HCT116 (cell line): ENCODE results near the gene EXOSC10. TPM values are rescaled to one million over a fixed set of nuclear protein-coding genes. Genes with fewer than 3 reads are reported as not detected.

Source experiments
- ATAC-seq: fragments of 200-7000 bp; cut with Tn5 transposase; 2 replicates; pipeline ENCODE4 v1.9.1; 2020; ENCODE audit warnings: mild to moderate bottlenecking, moderate library complexity
- BruUV-seq: library from RNA; stranded (reverse); fragments of 400-500 nt; replicated peaks from 2 replicates; lab custom pipeline; 2021; lab: Mats Ljungman, UMichigan
- CTCF ChIA-PET: fragments of 300-600 bp; sonication (Branson Sonifier 250); formaldehyde crosslinking; loops from one replicate; lab custom pipeline; 2021; ENCODE audit warnings: antibody characterized with exemption; lab: Charles Lee
- POLR2A ChIA-PET: fragments of 300-600, 350-600 bp; sonication (Branson Sonifier 250); formaldehyde crosslinking; loops from one replicate; lab custom pipeline; 2021; ENCODE audit warnings: antibody characterized with exemption; lab: Charles Lee
- RAD21 ChIA-PET, 2 experiments: fragments of 300-600 bp; sonication (Branson Sonifier 250); formaldehyde crosslinking; loops; one replicate each; lab custom pipeline; 2023; ENCODE audit warnings: low total read pairs in 2 of 2; ENCODE audit not compliant: uncharacterized antibody in 2 of 2, unreplicated experiment in 2 of 2, low non-redundant PET in 1 of 2; lab: Charles Lee
- DNase-seq: peaks from one replicate; pipeline ENCODE4 v3.0.0-alpha.2; 2010; ENCODE audit warnings: low read depth, low spot score
- H2AFZ ChIP-seq: fragments of 200-600 bp; shearing (Covaris generic), sonication (generic); 2 replicates; pipeline ENCODE4 v1.6.1; 2017; ENCODE audit warnings: low read depth, mixed run types, mixed read lengths, antibody characterized with exemption, low read length; ENCODE audit not compliant: poor library complexity, severe bottlenecking
- H3K27ac ChIP-seq: 2 replicates; pipeline ENCODE4 v1.5.1; 2012; ENCODE audit warnings: low read depth, low read length
- H3K27me3 ChIP-seq: fragments of 200-600 bp; sonication (generic); 2 replicates; pipeline ENCODE4 v1.6.1; 2016; ENCODE audit warnings: mixed run types, low read length, mixed read lengths; ENCODE audit not compliant: insufficient read depth
- H3K36me3 ChIP-seq, 2 experiments: fragments of 200-500 bp in 1 of 2; fragments of 200-600 bp in 1 of 2; sonication (Bioruptor generic) in 1 of 2; sonication (generic) in 1 of 2; 2 replicates each; pipeline versions ENCODE4 v1.5.1 to v1.6.1; 2014 to 2016; ENCODE audit warnings: low read length in 2 of 2, inconsistent platforms in 1 of 2, mixed read lengths in 1 of 2, mixed run types in 1 of 2; ENCODE audit not compliant: insufficient read depth in 2 of 2, control insufficient read depth in 1 of 2
- H3K4me1 ChIP-seq, 2 experiments: fragments of 200-600 bp in 1 of 2; sonication (generic) in 1 of 2; 2 replicates each; pipeline versions ENCODE4 v1.5.1 to v1.6.1; 2012 to 2017; ENCODE audit warnings: low read length in 2 of 2, inconsistent platforms in 1 of 2, mild to moderate bottlenecking in 1 of 2, mixed read lengths in 1 of 2, mixed run types in 1 of 2, moderate library complexity in 1 of 2; ENCODE audit not compliant: insufficient read depth in 2 of 2, control insufficient read depth in 1 of 2
- H3K4me2 ChIP-seq: fragments of 200-600 bp; sonication (generic); 2 replicates; pipeline ENCODE4 v1.6.1; 2017; ENCODE audit warnings: mixed run types, low read length, mixed read lengths
- H3K4me3 ChIP-seq, 2 experiments: fragments of 200-600 bp in 1 of 2; sonication (generic) in 1 of 2; replicated peaks in 1 of 2; 2 replicates each; pipeline ENCODE4 v1.5.1; 2011 to 2016; ENCODE audit warnings: low read length in 2 of 2, control low read depth in 1 of 2, low read depth in 1 of 2, mild to moderate bottlenecking in 1 of 2, mixed read lengths in 1 of 2, mixed run types in 1 of 2
- H3K79me2 ChIP-seq: fragments of 200-600 bp; sonication (generic); 2 replicates; pipeline ENCODE4 v1.6.1; 2017; ENCODE audit warnings: mild to moderate bottlenecking, mixed run types, low read length, moderate library complexity, mixed read lengths; ENCODE audit not compliant: insufficient read depth
- H3K9ac ChIP-seq: fragments of 200-600 bp; sonication (generic); 2 replicates; pipeline ENCODE4 v1.6.1; 2016; ENCODE audit warnings: low read length, mixed read lengths
- H3K9me2 ChIP-seq: fragments of 200-600 bp; sonication (generic), shearing (Covaris generic); 2 replicates; pipeline ENCODE4 v1.6.1; 2017; ENCODE audit warnings: mixed run types, mild to moderate bottlenecking, moderate library complexity; ENCODE audit not compliant: insufficient read depth
- H3K9me3 ChIP-seq, 2 experiments: fragments of 200-500 bp in 1 of 2; fragments of 200-600 bp in 1 of 2; sonication (Bioruptor generic) in 1 of 2; sonication (generic) in 1 of 2; 2 replicates each; pipeline ENCODE4 v1.6.1; 2014 to 2017; ENCODE audit warnings: low read length in 2 of 2, mixed read lengths in 2 of 2, inconsistent platforms in 1 of 2, low read depth in 1 of 2, mild to moderate bottlenecking in 1 of 2, mixed run types in 1 of 2, moderate library complexity in 1 of 2; ENCODE audit not compliant: control insufficient read depth in 1 of 2, insufficient read depth in 1 of 2
- H4K20me1 ChIP-seq: fragments of 200-600 bp; sonication (generic), shearing (Covaris generic); 2 replicates; pipeline ENCODE4 v1.6.1; 2017; ENCODE audit warnings: mixed run types, mild to moderate bottlenecking, moderate library complexity; ENCODE audit not compliant: insufficient read depth
- CBX3 ChIP-seq: IDR thresholded peaks from 2 replicates; pipeline ENCODE4 v1.6.1; 2012; ENCODE audit warnings: low read depth
- CEBPB ChIP-seq: IDR thresholded peaks from 2 replicates; pipeline ENCODE4 v1.6.1; 2012; ENCODE audit warnings: low read depth
- ELF1 ChIP-seq: IDR thresholded peaks from 2 replicates; pipeline ENCODE4 v1.6.1; 2012; ENCODE audit warnings: low read depth, borderline replicate concordance
- EZH2 ChIP-seq: fragments of 200-600 bp; sonication (generic); IDR thresholded peaks from 2 replicates; pipeline ENCODE4 v1.6.1; 2017; ENCODE audit warnings: antibody characterized with exemption, mixed run types
- EZH2phosphoT487 ChIP-seq: fragments of 200-600 bp; IDR thresholded peaks from 2 replicates; pipeline ENCODE4 v1.6.1; 2018; ENCODE audit warnings: antibody characterized with exemption, borderline replicate concordance
- FOSL1 ChIP-seq: IDR thresholded peaks from 2 replicates; pipeline ENCODE4 v1.6.1; 2012; ENCODE audit warnings: low read depth
- RAD21 ChIP-seq: IDR thresholded peaks from 2 replicates; pipeline ENCODE4 v1.6.1; 2012; ENCODE audit warnings: low read depth, mild to moderate bottlenecking
- SIN3A ChIP-seq: IDR thresholded peaks from 2 replicates; pipeline ENCODE4 v1.6.1; 2012; ENCODE audit warnings: low read depth
- SP1 ChIP-seq: IDR thresholded peaks from 2 replicates; pipeline ENCODE4 v1.6.1; 2012; ENCODE audit warnings: low read depth
- YY1 ChIP-seq: IDR thresholded peaks from 2 replicates; pipeline ENCODE4 v1.6.1; 2011; ENCODE audit warnings: low read length, low read depth, moderate library complexity, mild to moderate bottlenecking; ENCODE audit not compliant: insufficient replicate concordance; ENCODE audit errors: extremely low read depth
- ZFX ChIP-seq: fragments of 450-650 bp; IDR thresholded peaks from 2 replicates; pipeline ENCODE4 v1.6.1; 2017
- intact Hi-C: fragments of 100-400 bp; cut with micrococcal nuclease; formaldehyde crosslinking; loops from 2 replicates; pipeline ENCODE4 v1.10.0; 2022
- total RNA-seq: library from RNA; stranded (reverse); gene quantifications from one replicate; pipeline ENCODE4 v1.2.1, GENCODE V29; 2021; ENCODE audit not compliant: unreplicated experiment
- TF ChIP-seq, protein P1 (sequence below): IDR thresholded peaks from 2 replicates; pipeline ENCODE4 v1.6.1; 2011; ENCODE audit warnings: mild to moderate bottlenecking, low read length, moderate library complexity; ENCODE audit not compliant: insufficient replicate concordance; ENCODE audit errors: extremely low read depth
- TF ChIP-seq, protein P2 (sequence below): IDR thresholded peaks from 2 replicates; pipeline ENCODE4 v1.6.1; 2012

EXOSC10 gene
- total RNA-seq, 1 experiment from 2014 or later, result 80.7 TPM

DNA sequence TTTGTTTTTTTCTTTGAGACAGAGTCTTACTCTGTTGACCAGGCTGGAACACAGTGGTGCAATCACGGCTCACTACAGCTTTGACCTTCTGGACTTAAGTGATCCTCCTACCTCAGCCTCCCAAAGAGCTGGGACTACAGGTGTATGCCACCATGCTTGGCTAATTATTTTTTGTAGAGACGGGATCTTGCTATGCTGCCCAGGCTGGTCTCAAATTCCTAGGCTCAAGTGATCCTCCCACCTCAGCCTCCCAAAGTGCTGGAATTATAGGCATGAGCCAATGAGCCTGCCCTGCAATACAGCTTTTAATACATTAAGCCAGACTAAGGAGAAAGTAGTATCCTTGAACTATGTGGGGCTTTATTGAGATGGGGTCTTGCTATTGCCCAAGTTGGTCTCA, 16.6 kb upstream of the EXOSC10 start:
- Histone ChIP-seq H3K27ac (no peak overlapping the region), H3K9ac (no peak overlapping the region), H3K27me3 (no peaks in the 10 kb centered on the region), H3K9me2 (no peaks in the 10 kb centered on the region), H3K4me3 (no peak overlapping the region), H3K4me2 (no peak overlapping the region), H4K20me1 (no peaks in the 10 kb centered on the region), H3K36me3 (peaks cover 23 to 32% of the 10 kb centered on the region in 2 experiments; a peak in 3 of 4 replicates), H2AFZ (no peak overlapping the region), H3K79me2 (no peaks in the 10 kb centered on the region), H3K4me1 (no peaks in the 10 kb centered on the region), H3K9me3 (no peaks in the 10 kb centered on the region)
- ChIA-PET CTCF (no interaction called here), POLR2A (no interaction called here), RAD21 (no interaction called here)
- ATAC-seq, result no peak
- no TSS peak for BruUV-seq
- intact Hi-C loops, result no loop called here
- no peak for TF ChIP-seq CBX3
- TF ChIP-seq RAD21, result no peak
- TF ChIP-seq, protein P1, sequence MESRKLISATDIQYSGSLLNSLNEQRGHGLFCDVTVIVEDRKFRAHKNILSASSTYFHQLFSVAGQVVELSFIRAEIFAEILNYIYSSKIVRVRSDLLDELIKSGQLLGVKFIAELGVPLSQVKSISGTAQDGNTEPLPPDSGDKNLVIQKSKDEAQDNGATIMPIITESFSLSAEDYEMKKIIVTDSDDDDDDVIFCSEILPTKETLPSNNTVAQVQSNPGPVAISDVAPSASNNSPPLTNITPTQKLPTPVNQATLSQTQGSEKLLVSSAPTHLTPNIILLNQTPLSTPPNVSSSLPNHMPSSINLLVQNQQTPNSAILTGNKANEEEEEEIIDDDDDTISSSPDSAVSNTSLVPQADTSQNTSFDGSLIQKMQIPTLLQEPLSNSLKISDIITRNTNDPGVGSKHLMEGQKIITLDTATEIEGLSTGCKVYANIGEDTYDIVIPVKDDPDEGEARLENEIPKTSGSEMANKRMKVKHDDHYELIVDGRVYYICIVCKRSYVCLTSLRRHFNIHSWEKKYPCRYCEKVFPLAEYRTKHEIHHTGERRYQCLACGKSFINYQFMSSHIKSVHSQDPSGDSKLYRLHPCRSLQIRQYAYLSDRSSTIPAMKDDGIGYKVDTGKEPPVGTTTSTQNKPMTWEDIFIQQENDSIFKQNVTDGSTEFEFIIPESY, result no peak
- TF ChIP-seq, protein P2, sequence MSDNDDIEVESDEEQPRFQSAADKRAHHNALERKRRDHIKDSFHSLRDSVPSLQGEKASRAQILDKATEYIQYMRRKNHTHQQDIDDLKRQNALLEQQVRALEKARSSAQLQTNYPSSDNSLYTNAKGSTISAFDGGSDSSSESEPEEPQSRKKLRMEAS, result no peak
- no peak for TF ChIP-seq FOSL1
- TF ChIP-seq SP1, result no peak
- no peak for TF ChIP-seq EZH2
- TF ChIP-seq YY1, result no peak
- no peak for TF ChIP-seq CEBPB
- no peak for TF ChIP-seq SIN3A
- TF ChIP-seq ZFX, result no peak
- no peak for TF ChIP-seq ELF1
- TF ChIP-seq EZH2phosphoT487, result no peak
- no peak for DNase-seq
